GM21367 (cell line): Measurements from ENCODE around the gene PDE10A.
"Not testable (repeated sequence)": the region's sequence is repeated elsewhere in the genome, so short reads cannot be mapped to it uniquely, and the experiment has no call there.

Experiments
- ATAC-seq: cut with Tn5 transposase; IDR thresholded peaks from one replicate; pipeline ENCODE4 v1.9.1; 2021; ENCODE audit not compliant: unreplicated experiment

PDE10A gene

DNA sequence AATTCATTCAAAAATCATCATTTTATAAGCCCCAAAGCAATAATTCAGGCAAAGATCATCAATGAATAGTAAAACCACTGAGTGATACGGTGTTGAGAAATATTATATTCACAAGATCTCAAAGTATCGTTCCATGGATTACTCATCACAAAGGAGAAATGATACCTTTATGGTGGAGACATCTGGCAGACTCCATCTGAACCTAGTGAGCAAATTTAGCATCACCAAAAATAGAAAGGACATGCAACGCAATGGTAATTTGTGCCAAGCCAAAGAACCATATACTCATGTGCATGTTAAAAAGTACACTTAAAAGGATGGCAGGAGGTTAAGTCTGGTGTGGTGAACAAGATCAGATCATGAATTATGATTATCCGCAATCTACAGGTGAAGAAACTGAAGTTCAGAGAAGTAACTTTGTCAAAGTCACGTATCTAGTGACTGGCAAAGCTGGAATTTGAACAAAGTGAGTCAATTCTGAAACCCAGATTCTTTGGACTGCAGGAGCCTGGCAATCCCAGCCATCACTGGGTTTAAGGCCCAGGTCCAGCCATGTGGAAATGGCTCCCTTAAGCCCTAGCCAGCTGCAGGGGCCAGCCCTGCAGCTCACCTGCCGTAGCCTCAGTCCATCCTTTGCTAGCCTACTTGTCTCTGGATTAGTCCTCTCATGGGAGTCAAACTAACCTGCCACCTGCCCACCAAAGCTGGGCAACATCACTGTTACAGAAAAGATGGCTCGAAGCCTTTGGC is 68.3 kb downstream of the PDE10A start:
- no peak for ATAC-seq

DNA sequence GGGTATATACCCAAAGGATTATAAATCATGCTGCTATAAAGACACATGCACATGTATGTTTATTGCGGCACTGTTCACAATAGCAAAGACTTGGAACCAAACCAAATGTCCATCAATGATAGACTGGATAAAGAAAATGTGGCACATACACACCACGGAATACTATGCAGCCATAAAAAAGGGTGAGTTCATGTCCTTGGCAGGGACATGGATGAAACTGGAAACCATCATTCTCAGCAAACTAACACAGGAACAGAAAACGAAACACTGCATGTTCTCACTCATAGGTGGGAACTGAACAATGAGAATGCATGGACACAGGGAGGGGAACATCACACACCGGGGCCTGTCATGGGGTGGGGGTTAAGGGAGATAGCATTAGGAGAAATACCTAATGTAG is 70.1 kb downstream of the PDE10A start:
- ATAC-seq, result not testable (repeated sequence)

DNA sequence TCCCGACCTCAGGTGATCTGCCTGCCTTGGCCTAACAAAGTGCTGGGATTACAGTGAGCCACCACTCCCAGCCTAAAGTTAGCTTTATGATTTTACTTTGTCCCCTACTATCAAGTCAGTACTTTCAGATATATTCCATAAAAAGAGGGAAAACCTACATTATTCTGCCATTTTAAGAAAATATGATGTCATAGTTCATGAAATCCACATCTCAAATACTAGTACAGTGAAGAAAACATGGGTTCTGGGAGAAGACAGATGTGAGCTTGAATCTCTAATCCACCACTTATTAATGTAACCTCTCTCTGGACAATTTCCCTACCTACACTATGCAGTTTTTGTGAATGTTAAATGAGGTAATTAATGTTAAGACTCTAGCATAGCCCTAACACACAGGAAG is 74.5 kb downstream of the PDE10A start:
- no peak for ATAC-seq

DNA sequence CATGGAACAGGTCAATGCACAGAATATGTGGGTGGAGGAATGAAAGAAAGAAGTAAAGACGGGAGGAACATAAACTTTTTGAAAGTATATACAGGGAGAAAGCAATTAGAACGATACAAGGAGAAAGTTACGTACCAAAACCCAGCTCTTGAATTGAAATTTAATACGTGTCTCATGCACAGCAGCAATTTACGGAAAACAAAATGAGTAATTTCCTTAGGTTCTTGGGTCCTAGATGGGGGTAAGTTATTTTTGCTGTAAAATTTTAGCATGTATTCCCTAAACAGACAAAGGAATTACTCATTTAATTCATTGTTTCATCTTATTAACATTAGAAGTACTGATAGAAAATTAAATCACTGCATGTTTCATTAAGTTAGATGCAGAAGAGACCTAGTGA is 75.8 kb downstream of the PDE10A start:
- no peak for ATAC-seq

DNA sequence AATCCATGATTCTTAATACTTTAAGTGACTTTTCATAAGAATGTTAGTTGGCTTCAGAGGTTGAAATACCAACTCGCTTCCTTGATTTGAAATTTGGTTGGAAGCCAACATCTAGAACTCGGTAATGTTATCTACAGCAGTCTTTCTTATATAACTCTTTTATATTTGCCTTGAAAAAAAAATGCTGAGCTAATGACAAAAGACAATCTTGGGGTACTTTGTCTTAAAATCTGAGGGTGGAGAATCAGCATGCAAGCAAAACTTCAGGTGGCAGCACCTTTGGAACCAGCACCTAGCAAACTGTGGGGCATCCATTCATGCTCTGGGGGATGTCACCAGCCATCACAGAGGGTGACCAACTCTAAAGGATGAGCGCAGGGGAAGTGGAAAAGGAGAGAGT is 76.3 kb downstream of the PDE10A start:
- no peak for ATAC-seq

DNA sequence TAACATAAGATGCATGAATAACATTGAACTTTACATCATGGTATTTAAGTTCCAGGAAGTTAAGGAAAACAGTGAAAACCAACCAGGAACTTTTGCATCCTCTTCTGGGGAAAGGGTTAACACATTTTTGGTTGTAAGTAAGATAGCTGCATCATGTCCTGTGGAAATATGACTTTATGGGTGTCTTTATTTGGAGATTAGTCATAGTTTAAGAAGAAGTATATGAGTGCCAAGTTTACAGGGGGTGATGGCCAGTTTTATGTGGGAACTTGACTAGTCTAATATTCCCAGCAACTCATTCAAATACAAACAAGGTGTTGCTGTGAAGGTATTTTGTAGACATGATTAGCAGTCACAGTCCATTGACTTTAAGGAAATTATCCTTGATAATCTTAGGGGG is 78.0 kb downstream of the PDE10A start:
- ATAC-seq, result no peak

DNA sequence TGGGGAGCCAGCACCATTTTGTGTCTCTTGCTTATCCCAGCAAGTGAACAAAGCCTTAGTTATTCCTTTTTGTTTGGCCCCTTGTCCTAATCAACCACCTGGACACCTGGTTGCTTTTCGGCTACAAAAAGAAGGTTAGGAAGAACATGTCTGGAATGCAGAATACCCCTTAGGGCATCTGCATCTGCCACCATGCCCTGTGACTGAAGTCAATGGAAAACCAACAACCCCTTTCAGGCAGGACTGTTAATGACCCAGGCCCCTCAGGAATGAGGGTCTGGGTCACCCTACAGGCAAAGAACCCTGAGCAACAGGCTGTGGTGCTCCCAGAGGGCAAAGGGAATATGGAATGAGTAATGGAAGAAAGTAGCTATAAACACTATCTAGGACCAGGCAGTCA is 78.5 kb downstream of the PDE10A start:
- no peak for ATAC-seq

DNA sequence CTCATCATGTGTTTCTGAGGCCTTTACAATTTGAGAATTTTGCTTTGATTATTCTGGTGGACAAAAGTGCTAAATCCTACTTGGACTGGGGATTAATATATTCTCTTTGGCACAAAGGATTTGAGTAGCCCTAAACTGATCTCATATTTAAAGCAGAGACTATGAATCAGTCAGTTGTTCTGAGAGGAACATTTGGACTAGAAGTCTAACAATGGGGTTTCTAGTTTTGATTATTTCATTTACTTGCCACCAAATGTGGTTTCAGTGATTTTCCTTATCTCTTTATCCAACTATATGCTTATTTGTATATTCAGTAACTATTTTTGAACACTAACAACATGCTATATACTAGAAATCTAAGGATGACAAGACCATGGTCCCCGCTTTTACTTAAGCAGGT is 81.4 kb downstream of the PDE10A start:
- ATAC-seq, result no peak

DNA sequence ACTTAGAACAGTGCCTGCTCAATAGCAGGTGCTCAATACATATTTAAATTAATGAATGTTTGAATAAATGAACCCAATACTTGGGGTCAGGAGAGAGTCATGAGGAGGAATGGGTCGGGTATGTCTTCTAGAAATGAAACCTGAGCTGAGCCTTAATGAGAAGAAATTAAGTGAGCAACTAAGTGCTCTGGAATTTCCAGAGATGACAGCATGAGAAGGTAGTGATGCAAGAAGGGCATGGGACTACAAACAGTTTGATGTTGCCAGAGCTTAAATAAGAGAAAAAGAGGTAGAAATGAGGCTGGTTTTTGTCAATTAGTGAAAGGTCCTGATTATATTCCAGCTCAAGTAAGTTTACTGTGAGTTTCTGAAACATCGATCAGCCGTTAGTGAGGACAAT is 82.9 kb downstream of the PDE10A start:
- no peak for ATAC-seq

DNA sequence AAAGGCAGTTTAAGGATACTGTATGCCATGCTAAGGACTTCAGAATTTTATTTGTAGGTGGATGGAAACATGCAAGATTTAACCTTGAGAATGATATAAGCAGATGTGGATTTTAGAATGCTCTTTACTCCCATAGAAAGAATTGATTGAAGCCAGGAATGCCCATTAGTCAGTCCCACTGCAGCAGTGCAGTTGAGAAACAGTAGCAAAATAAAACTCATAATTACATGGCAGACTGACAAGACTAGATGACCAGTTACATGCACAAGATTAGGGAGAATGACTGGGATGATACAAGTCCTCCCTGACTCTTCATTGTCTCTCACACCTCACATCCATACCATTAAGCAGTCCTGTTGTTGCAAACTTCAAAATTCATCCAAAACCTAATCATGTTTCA is 83.9 kb downstream of the PDE10A start:
- ATAC-seq, result no peak

DNA sequence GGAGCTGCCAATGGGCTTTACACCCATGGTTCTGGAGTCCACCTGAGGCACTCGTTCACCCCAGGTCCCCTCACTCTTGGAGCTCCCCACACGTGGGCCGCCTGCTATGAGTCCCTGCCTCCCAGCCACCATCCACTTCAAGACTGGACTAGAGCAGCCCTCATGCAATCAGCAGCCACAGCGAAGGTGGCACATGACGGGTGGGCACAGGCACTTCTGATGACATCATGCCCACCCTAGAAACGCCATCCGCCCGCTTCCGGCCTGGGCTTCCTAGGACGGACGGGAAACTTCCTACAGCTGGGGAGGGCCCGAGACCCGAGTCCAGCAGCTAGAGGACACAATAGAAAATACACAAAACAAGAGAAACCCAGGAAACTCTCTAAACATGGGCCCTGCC is 85.5 kb downstream of the PDE10A start:
- ATAC-seq, result no peak

DNA sequence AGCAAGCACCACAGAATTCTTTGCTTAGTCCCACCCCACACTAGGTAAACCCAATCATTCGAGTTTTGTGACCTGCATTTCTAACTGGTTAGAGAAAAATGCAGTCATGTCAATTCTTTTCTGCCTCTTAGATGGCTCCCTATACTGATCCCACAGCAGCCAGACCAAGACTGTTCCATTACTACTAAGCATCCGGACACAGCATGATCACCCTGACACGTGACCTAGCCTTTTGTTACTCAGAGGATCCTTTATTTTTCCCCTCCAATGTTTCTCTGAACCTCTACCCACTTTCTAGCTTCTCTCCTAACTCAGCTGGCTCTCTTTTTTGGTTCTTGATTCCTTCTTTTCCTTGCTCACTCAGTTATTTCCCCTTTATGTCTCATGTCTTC is 87.9 kb downstream of the PDE10A start:
- ATAC-seq, result no peak

DNA sequence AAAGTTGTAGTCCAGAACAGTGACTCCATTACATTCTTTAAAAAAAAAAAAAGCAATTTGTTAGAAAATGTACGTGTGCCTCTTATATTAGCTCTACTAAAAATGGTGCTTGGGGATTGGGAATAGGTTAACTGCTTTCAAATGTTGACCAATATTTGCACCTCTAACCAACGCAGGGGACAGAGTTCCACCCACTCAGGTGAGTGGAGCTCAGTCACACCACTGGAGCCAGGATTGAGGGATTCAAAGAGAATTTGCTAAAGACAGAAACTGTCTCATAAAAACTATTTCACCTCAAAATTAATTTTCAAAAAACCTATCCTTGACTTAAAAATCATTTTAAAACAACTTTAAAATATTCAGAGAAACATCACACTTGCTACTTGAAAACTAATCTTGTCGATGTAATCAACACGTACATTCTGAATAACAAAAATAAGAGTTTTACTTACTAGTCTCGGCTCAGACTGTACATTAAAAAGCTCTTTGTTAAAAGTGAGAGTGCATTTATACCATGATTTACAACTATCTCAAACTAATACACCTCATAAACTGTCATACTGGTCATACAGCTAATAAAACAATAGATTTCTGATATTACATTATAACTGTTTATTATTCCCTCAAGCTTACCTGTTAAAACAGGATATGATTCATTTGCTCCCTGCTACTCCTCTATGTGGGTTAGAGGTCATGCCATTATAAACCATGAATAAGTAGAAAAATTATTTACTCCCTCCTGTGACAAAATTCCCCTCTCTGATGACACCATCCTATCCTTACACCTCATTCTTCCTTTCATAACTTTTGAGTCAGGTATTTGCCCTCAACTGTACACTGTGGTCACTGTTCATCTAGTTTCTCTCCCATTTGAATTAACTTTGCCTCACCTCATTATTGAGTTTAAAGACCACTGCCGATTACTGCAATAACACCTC is 88.6 kb downstream of the PDE10A start:
- no peak for ATAC-seq

DNA sequence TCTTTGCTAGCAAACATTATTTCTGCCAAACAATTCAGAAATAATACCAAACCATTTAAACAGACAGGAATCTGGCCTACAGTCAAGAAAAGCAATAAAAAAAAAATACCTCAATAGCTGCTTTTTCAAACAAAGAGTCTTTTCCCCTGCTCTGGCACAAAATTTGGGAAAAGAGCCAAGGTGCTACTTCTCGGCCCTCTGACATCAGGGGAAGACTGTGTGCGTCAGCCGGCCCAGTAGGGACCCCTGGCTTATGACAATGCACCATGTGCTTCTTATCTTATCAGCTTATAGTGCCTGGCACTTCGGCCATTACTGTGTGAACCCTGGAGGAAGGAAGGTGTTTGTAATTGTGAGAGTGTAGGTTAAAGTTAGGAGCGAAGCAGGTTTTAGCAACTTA is 89.4 kb downstream of the PDE10A start:
- ATAC-seq, result no peak

DNA sequence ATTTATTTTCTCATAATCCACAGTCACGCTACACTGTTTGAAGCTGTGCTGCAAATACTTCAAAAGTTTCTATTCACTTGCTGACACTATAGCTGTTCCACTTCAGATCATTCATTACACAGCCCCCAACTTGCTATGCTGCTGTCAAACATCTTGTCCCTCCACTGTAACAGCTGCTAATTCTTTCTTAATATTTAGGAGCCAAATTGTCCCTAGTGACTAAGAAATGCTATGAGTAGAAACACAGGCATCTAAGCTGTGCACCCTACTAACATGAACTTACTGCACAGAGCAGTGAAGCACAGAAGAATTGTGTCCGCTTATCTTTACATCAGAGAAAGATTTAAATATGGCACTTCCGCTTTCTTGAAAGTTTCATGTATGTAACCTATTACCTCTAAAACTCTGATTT is 91.3 kb downstream of the PDE10A start:
- peak; percentile 73 for ATAC-seq

DNA sequence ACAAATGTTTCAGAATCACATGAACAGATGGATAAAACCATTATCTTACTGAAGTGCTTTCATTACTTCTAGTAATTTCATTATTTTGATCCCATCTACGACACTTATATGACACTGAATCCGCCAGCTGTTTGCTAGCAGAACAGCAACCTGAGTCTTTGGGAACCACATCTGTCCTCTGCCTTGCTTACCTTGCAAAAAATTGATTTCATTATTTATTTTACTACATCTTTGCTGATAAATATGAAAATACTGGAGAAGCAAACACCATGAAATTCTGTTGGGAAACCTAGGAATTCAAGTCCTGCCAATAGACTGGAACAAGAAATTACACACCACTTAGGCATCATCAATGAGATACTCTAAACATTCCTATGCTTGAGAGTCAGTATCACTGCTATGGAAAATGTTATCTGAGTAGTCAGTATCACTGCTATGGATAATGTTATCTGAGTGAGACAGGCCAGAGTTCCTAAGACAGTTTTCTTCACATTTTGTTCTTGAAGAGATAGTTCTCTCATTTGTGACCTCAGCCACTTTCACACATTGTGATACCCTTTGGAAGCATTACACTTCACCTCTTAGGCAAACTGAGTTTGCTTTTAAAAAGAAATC is 91.9 kb downstream of the PDE10A start:
- ATAC-seq, result peak; percentile 14

DNA sequence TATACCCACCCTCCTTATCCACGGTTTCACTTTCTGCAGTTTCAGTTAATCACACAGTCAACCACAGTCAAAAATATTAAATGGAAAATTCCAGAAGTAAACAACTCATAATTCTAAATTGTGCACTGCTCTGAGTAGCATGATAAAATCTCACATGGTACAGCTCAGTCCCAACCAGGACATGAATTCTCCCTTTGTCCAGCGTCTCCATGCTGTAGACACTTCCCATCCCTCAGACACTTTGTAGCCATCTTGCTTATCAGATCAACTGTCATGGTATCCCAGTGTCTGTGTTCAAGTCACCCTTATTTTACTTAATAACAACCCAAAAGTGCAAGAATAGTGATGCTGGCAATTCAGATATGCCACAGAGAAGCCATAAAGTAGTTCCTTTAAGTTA is 94.7 kb downstream of the PDE10A start:
- ATAC-seq, result no peak

DNA sequence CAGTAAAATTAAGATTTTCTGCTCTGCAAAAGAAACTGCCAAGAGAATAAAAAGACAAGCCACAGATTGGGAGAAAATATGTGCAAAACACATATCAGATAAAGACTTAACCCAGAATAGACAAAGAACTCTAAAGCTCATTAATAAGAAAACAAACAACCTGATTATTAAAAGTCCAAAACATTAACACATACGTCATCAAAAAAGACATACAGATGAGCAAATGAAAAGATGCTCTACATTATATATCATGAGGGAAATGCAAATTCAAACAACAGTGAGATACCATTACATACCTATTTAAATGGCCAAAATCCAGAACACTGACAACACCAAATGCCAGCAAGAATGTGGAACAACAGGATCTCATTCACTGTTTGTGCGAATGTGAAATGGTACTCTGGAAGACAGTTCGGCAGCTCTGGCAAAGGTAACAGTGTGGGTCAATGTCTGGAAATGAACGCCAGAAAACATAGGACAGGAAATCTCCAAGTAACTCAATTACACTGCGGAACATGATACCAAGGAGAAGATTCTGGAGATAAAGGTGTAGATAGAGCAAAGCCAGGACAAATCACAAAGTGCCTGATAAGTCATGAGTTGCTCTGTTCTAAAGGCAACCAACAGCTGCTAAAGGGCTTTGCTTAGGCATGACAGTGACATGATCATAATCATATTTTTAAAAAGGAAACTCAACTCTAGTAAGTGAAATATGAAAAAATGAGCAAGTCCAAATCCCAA is 96.8 kb downstream of the PDE10A start:
- no peak for ATAC-seq

DNA sequence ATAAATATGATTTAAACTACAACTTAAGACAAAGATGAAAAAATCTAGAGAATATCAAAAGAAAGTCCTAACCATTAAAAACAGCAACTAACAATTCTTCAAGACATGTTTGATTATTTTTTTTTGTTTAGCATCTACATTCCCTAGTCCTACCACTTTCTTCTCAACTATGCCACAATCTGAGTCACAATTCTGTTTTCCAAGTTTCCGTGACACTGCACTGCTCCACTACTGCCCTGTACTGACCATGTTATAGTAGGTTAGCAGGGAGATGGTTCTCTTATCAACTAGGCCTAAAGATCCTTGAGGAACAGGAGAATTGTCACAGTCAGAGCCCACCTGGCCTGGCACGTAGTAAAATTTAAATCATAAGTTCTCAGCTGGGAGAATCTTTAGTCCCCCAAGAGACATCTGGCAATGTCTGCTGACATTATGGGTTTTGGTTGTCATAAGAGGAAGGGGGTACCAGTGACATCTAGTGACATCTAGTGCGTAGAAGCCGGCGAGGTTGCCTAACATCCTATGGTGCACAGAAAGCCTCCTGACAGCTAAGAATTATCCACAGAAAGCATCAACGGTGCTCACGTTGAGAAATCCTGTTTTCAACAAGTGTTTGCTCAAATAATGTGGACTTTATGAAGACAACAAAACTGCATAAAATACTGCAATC is 100.5 kb downstream of the PDE10A start:
- no peak for ATAC-seq

DNA sequence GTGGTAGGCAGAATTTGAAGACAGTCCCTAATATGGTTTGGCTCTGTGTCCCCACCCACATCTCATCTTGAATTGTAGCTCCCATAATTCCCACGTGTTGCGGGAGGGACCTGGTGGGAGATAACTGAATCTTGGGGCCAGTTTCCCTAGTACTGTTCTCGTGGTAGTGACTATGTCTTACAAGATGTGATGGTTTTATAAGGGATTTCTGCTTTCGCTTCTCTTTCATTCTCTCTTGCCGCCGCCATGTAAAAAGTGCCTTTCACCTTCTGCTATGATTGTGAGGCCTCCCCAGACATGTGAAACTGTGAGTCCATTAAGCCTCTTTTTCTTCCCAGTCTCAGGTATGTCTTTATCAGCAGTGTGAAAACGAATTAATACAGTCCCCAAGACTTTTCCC is 103.4 kb downstream of the PDE10A start:
- ATAC-seq, result no peak

DNA sequence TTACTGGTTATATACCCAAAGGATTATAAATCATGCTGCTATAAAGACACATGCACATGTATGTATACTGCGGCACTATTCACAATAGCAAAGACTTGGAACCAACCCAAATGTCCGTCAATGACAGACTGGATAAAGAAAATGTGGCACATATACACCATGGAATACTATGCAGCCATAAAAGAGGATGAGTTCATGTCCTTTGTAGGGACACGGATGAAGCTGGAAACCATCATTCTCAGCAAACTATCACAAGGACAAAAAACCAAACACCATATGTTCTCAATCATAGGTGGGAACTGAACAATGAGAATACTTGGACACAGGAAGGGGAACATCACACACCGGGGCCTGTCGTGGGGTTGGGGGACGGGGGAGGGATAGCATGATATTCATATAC is 104.9 kb downstream of the PDE10A start:
- not testable (repeated sequence) for ATAC-seq
